ENCODE results near the gene FAM185A. TPM values are rescaled to one million over a fixed set of nuclear protein-coding genes. Genes with fewer than 3 reads are reported as not detected.

Gene FAM185A
- total RNA-seq, 3 donors from 2014 or later: 8.7 to 12.2 (median 10.4) TPM

GRCh38 chr7:102814025-102814471 is 65.2 kb downstream of the FAM185A start:
- ATAC-seq: no peak
- no peaks in the 10 kb centered on the region for H3K36me3 ChIP-seq (ENCODE audit: low read depth)
- no peaks in the 10 kb centered on the region for H3K4me1 ChIP-seq (ENCODE audit: low read depth)
- H3K9me3 ChIP-seq: no peaks in the 10 kb centered on the region
- no peak for DNase-seq
- no peak overlapping the region for H3K4me3 ChIP-seq
- no peak for TF ChIP-seq CTCF (IDR thresholded peaks at IDR 0.05)
- intact Hi-C loops (cut with DNase I, micrococcal nuclease): no loop called here

GRCh38 chr7:102817616-102818573 is 69.1 kb downstream of the FAM185A start:
- Histone ChIP-seq H3K36me3 (ENCODE audit: low read depth) (no peaks in the 10 kb centered on the region), H3K9me3 (no peaks in the 10 kb centered on the region), H3K4me1 (ENCODE audit: low read depth) (no peaks in the 10 kb centered on the region), H3K4me3 (no peak overlapping the region)
- DNase-seq: no peak
- TF ChIP-seq CTCF (IDR thresholded peaks at IDR 0.05): no peak
- no peak for ATAC-seq
- intact Hi-C loops (cut with DNase I, micrococcal nuclease): no loop called here

- Histone ChIP-seq H3K9me3 (no peaks in the 10 kb centered on the region), H3K4me1 (ENCODE audit: low read depth) (no peaks in the 10 kb centered on the region), H3K36me3 (ENCODE audit: low read depth) (no peaks in the 10 kb centered on the region), H3K4me3 (no peak overlapping the region)
- ATAC-seq (no peak), DNase-seq (no peak)
- TF ChIP-seq CTCF (IDR thresholded peaks at IDR 0.05): no peak
- intact Hi-C loops (cut with DNase I, micrococcal nuclease): no loop called here
Observed at GRCh38 chr7:102819151-102819550, 70.4 kb downstream of the FAM185A start.

GRCh38 chr7:102821994-102822747 is 73.4 kb downstream of the FAM185A start:
- H3K4me1 ChIP-seq (ENCODE audit: low read depth): no peaks in the 10 kb centered on the region
- DNase-seq (no peak), ATAC-seq (no peak)
- TF ChIP-seq CTCF (IDR thresholded peaks at IDR 0.05): no peak
- no peak overlapping the region for H3K4me3 ChIP-seq
- no peaks in the 10 kb centered on the region for H3K9me3 ChIP-seq
- H3K36me3 ChIP-seq (ENCODE audit: low read depth): no peaks in the 10 kb centered on the region
- intact Hi-C loops (cut with DNase I, micrococcal nuclease): no loop called here

GRCh38 chr7:102823390-102824119 is 74.8 kb downstream of the FAM185A start:
- no peak for DNase-seq
- Histone ChIP-seq H3K4me3 (no peak overlapping the region), H3K9me3 (no peaks in the 10 kb centered on the region), H3K36me3 (ENCODE audit: low read depth) (no peaks in the 10 kb centered on the region), H3K4me1 (ENCODE audit: low read depth) (no peaks in the 10 kb centered on the region)
- TF ChIP-seq CTCF (IDR thresholded peaks at IDR 0.05): no peak
- intact Hi-C loops (cut with DNase I, micrococcal nuclease): no loop called here
- ATAC-seq: no peak
